B cell (primary cell): ENCODE measurements around the gene TMEM86B. TPM values are rescaled to one million over a fixed set of nuclear protein-coding genes. Genes with fewer than 3 reads are reported as not detected.
"Not testable (repeated sequence)": the region's sequence is repeated elsewhere in the genome, so short reads cannot be mapped to it uniquely, and the experiment has no call there.

Source experiments
- ATAC-seq: fragments of 200-7000 bp; cut with Tn5 transposase; one replicate; pipeline ENCODE4 v1.10.0; 2021; ENCODE audit warnings: low read depth, mild to moderate bottlenecking, moderate number of reproducible peaks, moderate library complexity
- CTCF ChIA-PET: fragments of 350-600 bp; sonication (Branson Sonifier 250); formaldehyde crosslinking; loops from one replicate; lab custom pipeline; 2021; ENCODE audit warnings: antibody characterized with exemption, inconsistent platforms; lab: Charles Lee
- POLR2A ChIA-PET: fragments of 350-600 bp; sonication (Branson Sonifier 250); formaldehyde crosslinking; loops from one replicate; lab custom pipeline; 2021; ENCODE audit warnings: antibody characterized with exemption; lab: Charles Lee
- DNase-seq: peaks from one replicate; pipeline ENCODE4 v3.0.0; 2013
- H2AFZ ChIP-seq: 2 replicates; pipeline ENCODE4 v1.6.1; 2012; ENCODE audit warnings: mild to moderate bottlenecking, low read depth, low read length; ENCODE audit not compliant: insufficient read depth, poor library complexity, severe bottlenecking
- H3K27ac ChIP-seq, 2 donors: 1 replicate in 1 of 2; 2 replicates in 1 of 2; pipeline ENCODE4 v1.5.1; 2012 to 2013; ENCODE audit warnings: low read length in 2 of 2, mild to moderate bottlenecking in 2 of 2, moderate library complexity in 1 of 2
- H3K27me3 ChIP-seq, 4 experiments: fragments of 200-600 bp in 1 of 4; sonication (generic) in 1 of 4; replicated peaks in 1 of 4; 1 replicate in 2 of 4; 2 replicates in 2 of 4; pipeline versions ENCODE4 v1.6.1 to v1.7.0; 2013 to 2016; ENCODE audit warnings: low read length in 3 of 4, mild to moderate bottlenecking in 2 of 4, mixed read lengths in 1 of 4, moderate library complexity in 1 of 4; ENCODE audit not compliant: insufficient read depth in 4 of 4, control insufficient read depth in 3 of 4; ENCODE audit errors: control extremely low read depth in 1 of 4
- H3K36me3 ChIP-seq, 2 experiments: replicated peaks in 1 of 2; 1 replicate in 1 of 2; 2 replicates in 1 of 2; pipeline versions ENCODE4 v1.6.1 to v1.7.1; 2013; ENCODE audit warnings: low read length in 1 of 2; ENCODE audit not compliant: insufficient read depth in 2 of 2, control insufficient read depth in 1 of 2; ENCODE audit errors: control extremely low read depth in 1 of 2, extremely low read depth in 1 of 2
- H3K4me1 ChIP-seq, 2 donors: fragments of 200-600 bp in 1 of 2; sonication (generic) in 1 of 2; 1 replicate in 1 of 2; 2 replicates in 1 of 2; pipeline versions ENCODE4 v1.5.1 to v1.6.1; 2013 to 2017; ENCODE audit warnings: low read length in 2 of 2; ENCODE audit not compliant: control insufficient read depth in 2 of 2, insufficient read depth in 2 of 2
- H3K4me2 ChIP-seq: replicated peaks from 2 replicates; pipeline ENCODE3; 2012; ENCODE audit warnings: mild to moderate bottlenecking, low read depth, low read length; ENCODE audit not compliant: poor library complexity, severe bottlenecking
- H3K4me3 ChIP-seq, 5 experiments: fragments of 200-600 bp in 1 of 5; sonication (generic) in 1 of 5; 1 replicate in 3 of 5; 2 replicates in 2 of 5; pipeline versions ENCODE4 v1.5.1 to v1.7.0; 2011 to 2016; ENCODE audit warnings: low read length in 4 of 5, mild to moderate bottlenecking in 4 of 5, low read depth in 2 of 5, control low read depth in 1 of 5, moderate library complexity in 1 of 5; ENCODE audit not compliant: insufficient read depth in 1 of 5; ENCODE audit errors: control extremely low read depth in 1 of 5, extremely low read depth in 1 of 5
- H3K79me2 ChIP-seq: fragments of 200-600 bp; sonication (generic); one replicate; pipeline ENCODE4 v1.6.0; 2016; ENCODE audit warnings: low read length; ENCODE audit not compliant: control insufficient read depth, insufficient read depth
- H3K9ac ChIP-seq: fragments of 200-600 bp; sonication (generic); 2 replicates; pipeline ENCODE4 v1.6.1; 2017; ENCODE audit warnings: mild to moderate bottlenecking, low read length, moderate library complexity
- H3K9me3 ChIP-seq, 3 donors: one replicate each; pipeline versions ENCODE4 v1.6.1 to v1.7.1; 2013; ENCODE audit warnings: low read length in 2 of 3; ENCODE audit not compliant: control insufficient read depth in 2 of 3, insufficient read depth in 1 of 3; ENCODE audit errors: control extremely low read depth in 1 of 3
- H4K20me1 ChIP-seq: 2 replicates; pipeline ENCODE4 v1.6.0; 2012; ENCODE audit warnings: mild to moderate bottlenecking, low read length; ENCODE audit not compliant: insufficient read depth, control insufficient read depth, poor library complexity, severe bottlenecking
- H3K27ac Mint-ChIP-seq: one replicate; pipeline ENCODE4 v1.8.0; 2021; ENCODE audit warnings: mixed read lengths
- H3K27me3 Mint-ChIP-seq: one replicate; pipeline ENCODE4 v1.8.0; 2021; ENCODE audit warnings: mixed read lengths
- H3K4me1 Mint-ChIP-seq: one replicate; pipeline ENCODE4 v1.8.0; 2021; ENCODE audit warnings: mixed read lengths
- H3K4me3 Mint-ChIP-seq: one replicate; pipeline ENCODE4 v1.8.0; 2021; ENCODE audit warnings: mixed read lengths
- H3K9me3 Mint-ChIP-seq: one replicate; pipeline ENCODE4 v1.8.0; 2022; ENCODE audit warnings: mixed read lengths; ENCODE audit not compliant: insufficient read depth
- EZH2 ChIP-seq: IDR thresholded peaks from 2 replicates; pipeline ENCODE4 v1.6.1; 2012; ENCODE audit warnings: borderline replicate concordance, low read depth, mild to moderate bottlenecking, moderate library complexity, low read length; ENCODE audit not compliant: insufficient read depth, poor library complexity, severe bottlenecking
- WGBS: methylation state at CpG from one replicate; pipeline ENCODE4 v1.1.5; 2013; ENCODE audit warnings: missing lambda C conversion rate; ENCODE audit not compliant: insufficient coverage; 5-methylcytosine and 5-hydroxymethylcytosine counted together
- intact Hi-C: fragments of 100-400 bp; cut with micrococcal nuclease; formaldehyde crosslinking; loops from one replicate; pipeline ENCODE4 v1.10.0; 2022
- polyA plus RNA-seq: library from polyadenylated mRNA; depleted of rRNA; stranded (reverse); fragments of >200 nt; gene quantifications from 2 replicates; pipeline ENCODE4 v1.2.3, GENCODE V29; 2012
- total RNA-seq, 2 donors: library from RNA; stranded (reverse); fragments of 120-200 nt in 1 of 2; gene quantifications; 1 replicate in 1 of 2; 2 replicates in 1 of 2; pipeline versions ENCODE4 v1.2.3 to v1.2.4, GENCODE V29; 2013 to 2022
- TF ChIP-seq, protein P1 (sequence below): fragments of 200-600 bp; IDR thresholded peaks from one replicate; pipeline ENCODE4 v1.8.0; 2022; ENCODE audit warnings: antibody characterized with exemption, mild to moderate bottlenecking

The TMEM86B gene
- total and polyA plus RNA-seq, 2 donors (not counting 1 experiment from before 2014, with no cell fraction given), result 13.6 to 20.7 TPM

DNA sequence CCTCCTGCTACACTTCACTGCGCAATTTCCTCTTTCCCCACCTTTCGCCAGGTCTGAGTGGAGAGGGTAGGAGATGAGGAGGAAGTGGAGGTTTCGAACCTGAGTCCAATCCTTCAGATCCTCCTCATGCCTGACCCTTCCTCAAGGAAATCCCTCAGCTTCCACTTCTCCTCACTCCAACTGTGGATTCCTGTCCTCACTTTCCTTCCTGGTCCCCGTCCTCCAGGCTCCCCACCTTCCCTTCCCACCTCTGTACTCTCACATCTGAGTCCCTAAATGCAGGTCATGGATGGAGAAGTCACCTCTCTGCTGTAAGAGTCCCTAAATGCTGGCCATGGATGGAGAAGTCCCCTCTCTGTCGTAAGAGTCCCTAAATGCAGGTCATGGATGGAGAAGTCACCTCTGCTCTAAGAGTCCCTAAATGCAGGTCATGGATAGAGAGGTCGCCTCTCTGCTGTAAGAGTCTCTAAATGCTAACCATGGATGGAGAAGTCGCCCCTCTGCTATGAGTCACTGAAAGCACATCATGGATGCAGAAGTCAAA lies 3.1 kb downstream of the TMEM86B start:
- POLR2A ChIA-PET, result no interaction called here

DNA sequence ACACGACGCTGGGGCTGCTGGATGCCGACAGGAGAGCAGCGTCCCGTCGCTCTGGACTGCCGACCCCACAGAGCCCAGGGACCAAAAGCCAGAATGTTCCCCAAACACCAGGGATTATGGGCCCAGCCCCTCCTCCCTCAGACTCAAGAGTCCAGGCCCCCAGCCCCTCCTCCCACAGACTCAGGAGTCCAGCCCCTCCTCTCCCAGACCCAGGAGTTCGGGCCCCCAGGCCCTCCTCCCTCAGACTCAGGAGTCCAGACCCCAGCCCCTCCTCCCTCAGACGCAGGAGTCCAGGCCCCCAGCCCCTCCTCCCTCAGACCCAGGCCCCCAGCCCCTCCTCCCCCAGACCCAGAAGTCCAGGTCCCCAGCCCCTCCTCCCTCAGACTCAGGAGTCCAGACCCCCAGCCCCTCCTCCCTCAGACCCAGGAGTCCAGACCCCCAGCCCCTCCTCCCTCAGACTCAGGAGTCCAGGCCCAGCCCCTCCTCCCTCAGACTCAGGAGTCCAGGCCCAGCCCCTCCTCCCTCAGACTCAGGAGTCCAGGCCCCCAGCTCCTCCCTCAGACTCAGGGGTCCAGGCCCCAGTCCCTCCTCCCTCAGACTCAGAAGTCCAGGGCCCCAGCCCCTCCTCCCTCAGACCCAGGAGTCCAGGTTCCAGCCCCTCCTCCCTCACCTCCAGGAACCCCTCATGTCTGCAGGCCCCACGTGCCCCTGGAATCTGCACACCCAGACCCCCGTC lies 3.7 kb downstream of the TMEM86B start:
- Histone ChIP-seq H3K9me3 (peaks cover 0 to 10% (median 8%) of the 10 kb centered on the region in 3 donors), H3K36me3 (peaks cover 3 to 38% of the 10 kb centered on the region in 2 experiments), H4K20me1 (peaks cover 47% of the 10 kb centered on the region)
- ATAC-seq, H3K4me1 Mint-ChIP-seq, H3K27me3 Mint-ChIP-seq, H3K9ac ChIP-seq, H3K79me2 ChIP-seq, H3K4me3 Mint-ChIP-seq, H3K27ac Mint-ChIP-seq, H3K4me3 ChIP-seq, H2AFZ ChIP-seq, H3K9me3 Mint-ChIP-seq, H3K4me1 ChIP-seq, DNase-seq, H3K4me2 ChIP-seq, H3K27me3 ChIP-seq, H3K27ac ChIP-seq, intact Hi-C loops, POLR2A ChIA-PET: not testable (repeated sequence)
- CTCF ChIA-PET, result interaction anchor here (0.9 kb wide), 1 partner anchor 54 kb away, joined by 3 read pairs; no protein-coding TSS in a partner anchor
- 97% methylated on average over 9 of the region's 11 CpGs for WGBS

More for the DNA sequence above, 3.1 kb downstream of the TMEM86B start:
- CTCF ChIA-PET, result no interaction called here
- Mint-ChIP-seq H3K4me1 (peaks cover 3% of the 10 kb centered on the region), H3K27ac (no peak overlapping the region), H3K9me3 (peaks cover under 1% of the 10 kb centered on the region), H3K4me3 (no peak overlapping the region), H3K27me3 (no peaks in the 10 kb centered on the region)
- 100% methylated on average over 3 of the region's 7 CpGs for WGBS
- Histone ChIP-seq H3K79me2 (no peaks in the 10 kb centered on the region), H3K4me2 (no peak overlapping the region), H3K27ac (no peak overlapping the region), H4K20me1 (peaks cover 47% of the 10 kb centered on the region), H3K9me3 (peaks cover 0 to 4% (median 4%) of the 10 kb centered on the region in 3 donors), H3K36me3 (peaks cover 3 to 44% of the 10 kb centered on the region in 2 experiments), H3K4me3 (no peak overlapping the region), H3K9ac (no peak overlapping the region), H3K4me1 (no peaks in the 10 kb centered on the region), H2AFZ (no peak overlapping the region), H3K27me3 (no peaks in the 10 kb centered on the region)
- ATAC-seq (no peak), DNase-seq (no peak)
- intact Hi-C loops, result no loop called here
- TF ChIP-seq EZH2, result no peak
- TF ChIP-seq, protein P1, sequence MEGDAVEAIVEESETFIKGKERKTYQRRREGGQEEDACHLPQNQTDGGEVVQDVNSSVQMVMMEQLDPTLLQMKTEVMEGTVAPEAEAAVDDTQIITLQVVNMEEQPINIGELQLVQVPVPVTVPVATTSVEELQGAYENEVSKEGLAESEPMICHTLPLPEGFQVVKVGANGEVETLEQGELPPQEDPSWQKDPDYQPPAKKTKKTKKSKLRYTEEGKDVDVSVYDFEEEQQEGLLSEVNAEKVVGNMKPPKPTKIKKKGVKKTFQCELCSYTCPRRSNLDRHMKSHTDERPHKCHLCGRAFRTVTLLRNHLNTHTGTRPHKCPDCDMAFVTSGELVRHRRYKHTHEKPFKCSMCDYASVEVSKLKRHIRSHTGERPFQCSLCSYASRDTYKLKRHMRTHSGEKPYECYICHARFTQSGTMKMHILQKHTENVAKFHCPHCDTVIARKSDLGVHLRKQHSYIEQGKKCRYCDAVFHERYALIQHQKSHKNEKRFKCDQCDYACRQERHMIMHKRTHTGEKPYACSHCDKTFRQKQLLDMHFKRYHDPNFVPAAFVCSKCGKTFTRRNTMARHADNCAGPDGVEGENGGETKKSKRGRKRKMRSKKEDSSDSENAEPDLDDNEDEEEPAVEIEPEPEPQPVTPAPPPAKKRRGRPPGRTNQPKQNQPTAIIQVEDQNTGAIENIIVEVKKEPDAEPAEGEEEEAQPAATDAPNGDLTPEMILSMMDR, result no peak
